HuH-7.5 (cell line): ENCODE results near the gene THOC1.

Source experiments
- DNase-seq: peaks from one replicate; pipeline ENCODE4 v3.0.0; 2011; ENCODE audit warnings: low spot score

THOC1 gene

GRCh38 chr18:275486-275885, 7.6 kb upstream of the THOC1 start:
- DNase-seq: no peak

GRCh38 chr18:274313-274712, 6.5 kb upstream of the THOC1 start:
- no peak for DNase-seq

DNA sequence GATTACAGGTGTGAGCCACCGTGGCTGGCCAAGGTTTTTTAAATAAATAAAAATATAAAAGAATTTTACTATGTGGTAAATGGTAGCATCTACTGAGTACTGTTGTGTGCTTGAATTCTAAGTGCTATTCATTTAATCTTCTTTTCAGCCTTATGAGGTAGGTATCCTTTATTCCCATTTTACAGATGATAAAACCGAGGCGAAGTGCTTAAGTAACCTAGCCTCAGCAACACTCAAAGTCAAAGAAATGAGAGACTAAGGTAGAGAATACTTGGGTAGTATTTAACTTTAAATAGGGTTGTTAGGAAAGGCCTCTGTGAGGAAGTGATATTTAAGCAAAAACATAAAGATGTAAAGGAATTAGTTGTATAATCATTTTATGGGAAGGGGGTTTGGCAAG, 5.7 kb upstream of the THOC1 start:
- no peak for DNase-seq

DNA sequence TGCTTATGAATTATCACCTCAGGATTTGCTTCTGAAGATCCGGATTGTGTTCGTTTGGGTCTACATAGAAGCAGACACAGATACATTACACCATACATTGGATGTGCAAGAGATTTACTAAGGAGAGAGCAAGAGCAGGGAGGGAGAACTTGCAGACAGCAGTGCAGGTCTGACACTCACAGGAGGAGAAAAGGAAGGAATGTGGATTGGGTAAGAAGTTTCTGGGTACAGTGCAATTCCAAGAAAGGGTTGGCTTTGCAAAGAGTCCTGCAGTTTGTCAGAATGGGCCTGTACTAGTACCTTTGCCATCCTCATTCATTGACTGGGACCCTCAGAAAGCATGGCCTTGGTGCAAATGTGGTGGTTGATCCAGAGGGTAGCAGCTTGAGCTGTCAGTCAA, 4.8 kb upstream of the THOC1 start:
- DNase-seq: no peak

DNA sequence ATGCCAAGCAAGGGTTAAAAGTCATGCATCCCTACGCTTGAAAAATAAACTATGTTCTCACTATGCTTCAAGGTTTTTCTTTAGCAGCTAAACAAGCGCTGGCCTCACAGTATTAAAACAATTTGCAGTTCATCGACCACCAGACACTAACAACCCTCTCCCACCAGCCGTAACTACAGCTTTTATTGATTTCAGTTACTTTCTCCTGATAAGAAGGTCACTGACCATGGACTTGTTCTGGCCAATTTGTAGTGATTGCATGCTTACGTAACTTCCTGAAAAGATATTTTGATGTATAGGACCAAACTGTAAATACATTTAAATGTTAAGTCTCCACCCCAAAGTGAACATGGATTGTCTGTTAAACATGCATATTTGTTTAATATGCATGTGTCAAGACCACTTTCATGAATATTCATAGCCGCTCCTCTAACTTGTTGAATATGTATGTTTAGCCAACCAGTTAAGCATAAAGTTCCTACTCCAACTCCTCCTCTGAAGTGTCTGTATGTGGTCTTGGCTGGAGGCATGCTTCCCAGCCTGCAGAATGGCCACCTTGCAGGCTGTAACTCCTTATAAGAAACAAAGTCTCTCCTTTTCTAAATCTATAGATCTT, 1.7 kb upstream of the THOC1 start:
- DNase-seq: peak; percentile 39

DNA sequence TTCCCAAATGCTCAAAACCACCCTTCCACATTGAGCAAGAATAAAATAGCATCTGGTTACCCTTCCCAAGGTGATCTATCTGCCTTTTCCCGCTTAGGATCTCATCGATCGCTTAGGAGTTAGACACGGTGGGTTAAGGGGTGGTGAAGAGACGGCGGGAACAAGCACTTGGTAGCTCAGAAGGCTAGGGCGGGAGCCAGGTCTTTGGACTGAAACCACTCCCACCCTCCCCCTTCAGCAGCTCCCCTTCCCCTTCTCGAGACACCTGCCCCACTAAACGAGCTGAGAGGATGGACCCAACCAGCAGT, 513 bp downstream of the THOC1 start:
- no peak for DNase-seq

- no peak for DNase-seq
Measured at GRCh38 chr18:261398-262073, 6.3 kb downstream of the THOC1 start.

DNA sequence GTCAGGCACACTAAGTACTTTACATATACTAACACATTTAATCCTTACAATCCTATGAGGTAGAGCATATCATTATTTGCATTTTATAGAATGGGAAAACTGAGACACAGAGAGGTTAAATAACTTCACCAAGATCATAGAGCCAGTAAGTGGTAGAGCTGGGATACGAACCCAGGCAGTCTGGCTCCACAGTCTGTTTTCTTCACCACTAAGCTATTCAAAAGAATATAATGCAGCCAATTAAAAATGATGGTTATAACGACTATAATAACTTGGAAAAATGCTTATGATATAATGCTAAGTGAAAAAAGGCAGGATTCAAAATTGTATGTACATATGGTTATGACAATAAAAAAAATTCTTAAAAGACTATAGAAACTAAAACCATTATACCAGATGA, 7.3 kb downstream of the THOC1 start:
- no peak for DNase-seq

- DNase-seq: no peak
Measured at GRCh38 chr18:255171-255570, 12.7 kb downstream of the THOC1 start.

- no peak for DNase-seq
Measured at GRCh38 chr18:253121-253520, 14.7 kb downstream of the THOC1 start.

GRCh38 chr18:251572-251971, 16.3 kb downstream of the THOC1 start:
- DNase-seq: no peak

DNA sequence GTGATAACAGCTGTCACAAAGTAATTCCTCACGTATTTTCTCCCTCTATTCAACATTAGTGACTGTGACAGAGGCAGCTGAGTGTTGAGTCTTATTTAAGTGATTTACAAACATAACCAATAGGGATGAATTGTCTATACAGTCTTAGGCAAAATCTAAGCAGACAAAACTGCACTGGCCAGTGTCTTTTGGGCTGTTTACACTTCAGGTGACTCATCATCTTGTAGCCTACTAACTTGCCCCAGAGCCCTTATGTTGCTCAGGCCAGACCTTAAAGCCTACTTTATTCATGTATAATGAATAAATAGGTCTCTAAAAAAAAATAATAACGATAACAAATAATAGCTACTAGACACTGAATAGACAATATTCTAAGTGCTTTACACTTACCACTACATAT, 17.2 kb downstream of the THOC1 start:
- DNase-seq: no peak

DNA sequence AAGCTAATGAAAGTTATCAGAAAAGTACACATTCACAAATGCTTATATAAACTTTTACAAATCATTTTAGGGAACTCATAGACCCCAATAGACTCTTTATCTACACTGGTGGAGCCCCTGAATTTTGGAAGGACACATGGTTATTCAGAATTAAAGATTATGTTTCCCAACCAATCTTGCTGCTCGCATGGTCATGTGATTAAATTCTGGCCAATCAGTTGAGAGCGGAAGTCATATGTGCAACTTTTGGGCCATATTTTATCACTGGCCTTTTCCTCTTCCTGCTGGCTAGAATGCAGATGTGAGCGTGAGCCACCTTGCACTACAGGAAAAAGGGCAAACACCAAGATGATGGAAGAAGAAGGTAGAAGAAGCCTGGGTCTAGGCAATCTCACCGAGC, 19.8 kb downstream of the THOC1 start:
- no peak for DNase-seq

- no peak for DNase-seq
Measured at GRCh38 chr18:245282-245847, 22.5 kb downstream of the THOC1 start.

DNA sequence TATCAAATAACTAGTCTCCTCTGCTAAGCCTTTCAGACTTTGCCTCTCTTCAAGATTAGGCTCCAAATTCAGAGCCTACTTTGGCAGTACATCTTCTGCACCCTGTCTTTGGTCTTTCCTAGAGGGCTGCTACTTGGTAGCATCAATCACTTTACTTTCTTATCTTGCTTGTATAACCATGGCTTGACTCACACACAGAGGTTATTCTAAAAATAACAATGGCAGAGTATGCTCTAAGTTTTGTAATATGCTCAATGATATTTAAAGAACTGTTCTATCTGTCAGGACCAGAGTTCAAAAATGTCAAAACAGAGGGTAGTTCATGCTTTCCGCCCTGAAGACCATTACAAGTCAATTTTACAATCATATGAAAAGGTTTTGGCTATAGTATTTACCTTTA, 27.7 kb downstream of the THOC1 start:
- DNase-seq: no peak

DNA sequence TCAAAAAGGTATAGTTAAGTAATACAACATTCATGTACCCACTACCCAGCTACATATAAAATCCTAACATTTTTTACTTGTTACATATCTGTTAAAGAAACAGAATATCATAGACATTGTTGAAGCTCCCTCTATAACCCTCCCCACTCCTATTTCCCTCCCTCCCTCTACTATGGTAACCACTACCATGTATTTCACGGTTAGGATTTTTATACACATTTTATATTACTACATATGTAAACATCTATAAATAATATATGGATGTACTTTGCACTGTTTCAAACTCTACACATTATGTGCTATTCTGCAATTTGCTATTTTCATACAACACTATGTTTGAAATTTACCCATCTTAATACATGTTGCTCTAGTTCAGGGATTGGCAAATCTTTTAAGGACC, 36.3 kb downstream of the THOC1 start:
- no peak for DNase-seq

- DNase-seq: no peak
Measured at GRCh38 chr18:228586-228985, 39.3 kb downstream of the THOC1 start.

- no peak for DNase-seq
Measured at GRCh38 chr18:227902-228301, 39.9 kb downstream of the THOC1 start.

DNA sequence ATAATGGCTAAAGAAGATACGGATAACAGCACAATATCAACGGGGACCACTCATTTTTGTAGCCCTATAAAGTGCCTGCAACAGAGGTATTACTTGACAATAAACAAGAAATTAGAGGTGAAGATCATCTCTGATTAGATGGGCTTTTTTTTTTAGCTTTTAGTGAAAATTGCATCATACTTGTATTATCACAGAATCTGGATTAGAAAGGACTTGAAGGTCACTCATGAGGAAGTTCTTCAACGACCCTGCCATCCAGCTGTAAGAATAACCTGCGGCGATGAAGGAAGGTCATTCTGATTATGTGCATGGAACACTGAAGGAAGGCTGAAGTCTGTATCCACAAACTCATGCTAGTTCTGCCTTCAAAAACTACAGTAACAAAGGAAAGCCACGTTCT, 40.5 kb downstream of the THOC1 start:
- DNase-seq: no peak

- DNase-seq: no peak
Measured at GRCh38 chr18:225745-226144, 42.1 kb downstream of the THOC1 start.

GRCh38 chr18:220708-221107, 47.1 kb downstream of the THOC1 start:
- DNase-seq: no peak

- DNase-seq: no peak
Measured at GRCh38 chr18:217532-218336, 50.1 kb downstream of the THOC1 start.

DNA sequence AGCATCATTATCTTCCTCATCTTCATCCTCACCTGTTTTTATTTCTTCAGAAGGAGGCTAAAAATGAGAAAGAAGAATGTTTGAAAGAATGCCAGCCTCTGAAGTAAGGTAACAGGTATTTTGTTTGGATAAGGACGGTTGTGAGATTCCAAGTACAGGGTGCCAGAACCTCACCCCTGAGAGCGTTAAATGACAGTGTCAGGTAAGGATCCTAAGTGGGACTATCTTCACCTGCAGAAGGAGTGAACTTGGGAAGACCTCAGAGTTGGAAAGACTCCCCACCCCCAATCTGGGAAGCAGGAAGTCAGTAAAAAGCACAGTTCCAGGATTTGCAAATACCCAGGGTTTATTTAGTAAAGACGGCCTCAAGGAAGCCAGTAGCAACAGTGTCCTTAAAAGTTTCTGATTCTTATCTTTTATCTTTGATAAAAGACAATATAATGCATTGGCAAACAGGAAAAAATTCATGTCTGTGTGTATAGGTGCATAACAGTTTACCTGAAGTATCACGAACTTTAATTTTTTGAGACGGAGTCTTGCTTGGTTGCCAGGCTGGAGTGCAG, 52.3 kb downstream of the THOC1 start:
- DNase-seq: no peak
